HL-60 (cell line): ENCODE measurements around the gene PCBP2.

ENCODE experiments used
- CTCF ChIP-seq: IDR thresholded peaks from one replicate; pipeline ENCODE4 v1.5.1; 2011; ENCODE audit warnings: low read length, control low read depth, inconsistent platforms; ENCODE audit not compliant: insufficient read depth
- GABPA ChIP-seq: IDR thresholded peaks from 2 replicates; pipeline ENCODE4 v1.6.1; 2012; ENCODE audit warnings: low read depth
- POLR2AphosphoS5 ChIP-seq: IDR thresholded peaks from 2 replicates; pipeline ENCODE4 v1.6.1; 2012; ENCODE audit warnings: low read depth
- REST ChIP-seq: IDR thresholded peaks from 2 replicates; pipeline ENCODE4 v1.6.1; 2012; ENCODE audit warnings: low read depth; ENCODE audit not compliant: insufficient replicate concordance
- SPI1 ChIP-seq: IDR thresholded peaks from 2 replicates; pipeline ENCODE4 v1.6.1; 2012; ENCODE audit warnings: low read depth, mild to moderate bottlenecking, borderline replicate concordance

GRCh38 chr12:53518381-53518780 lies 66.5 kb downstream of the PCBP2 start:
- TF ChIP-seq CTCF (no peak), POLR2AphosphoS5 (no peak), GABPA (no peak), REST (no peak), SPI1 (no peak)
